ENCODE data around the gene MRPL2.

Gene MRPL2

GRCh38 chr6:43059168-43060033, at the start of gene MRPL2, which contains the start of gene KLC4:
TSS of gene MRPL2 (minus strand) at chr6:43059434. CDS start at chr6:43059381, 53 bp downstream.
TSS of gene KLC4 (plus strand) at chr6:43059631. CDS start at chr6:43061336, 1,705 bp downstream.
- DNase-seq (ENCODE audit: low read depth): peak; percentile 94

GRCh38 chr6:43107344-43108062, 48.3 kb upstream of the MRPL2 start:
- DNase-seq (ENCODE audit: low read depth): no peak

GRCh38 chr6:43105538-43106222, 46.4 kb upstream of the MRPL2 start:
- no peak for DNase-seq (ENCODE audit: low read depth)

GRCh38 chr6:43103253-43103876, 44.1 kb upstream of the MRPL2 start:
- no peak for DNase-seq (ENCODE audit: low read depth)

- DNase-seq (ENCODE audit: low read depth): no peak
Observed at GRCh38 chr6:43101497-43101896, 42.3 kb upstream of the MRPL2 start.

GRCh38 chr6:43097502-43097901, 38.3 kb upstream of the MRPL2 start:
- DNase-seq (ENCODE audit: low read depth): no peak

GRCh38 chr6:43097098-43097489, 37.9 kb upstream of the MRPL2 start:
- no peak for DNase-seq (ENCODE audit: low read depth)

- DNase-seq (ENCODE audit: low read depth): no peak
Observed at GRCh38 chr6:43096451-43097097, 37.3 kb upstream of the MRPL2 start.

- no peak for DNase-seq (ENCODE audit: low read depth)
Observed at GRCh38 chr6:43095939-43096338, 36.7 kb upstream of the MRPL2 start.

- DNase-seq (ENCODE audit: low read depth): no peak
Observed at GRCh38 chr6:43093436-43094289, 34.4 kb upstream of the MRPL2 start.

- DNase-seq (ENCODE audit: low read depth): no peak
Observed at GRCh38 chr6:43092635-43093034, 33.4 kb upstream of the MRPL2 start.

- DNase-seq (ENCODE audit: low read depth): no peak
Observed at GRCh38 chr6:43091436-43091991, 32.3 kb upstream of the MRPL2 start.

- no peak for DNase-seq (ENCODE audit: low read depth)
Observed at GRCh38 chr6:43091020-43091419, 31.8 kb upstream of the MRPL2 start.

GRCh38 chr6:43090559-43090956, 31.3 kb upstream of the MRPL2 start:
- no peak for DNase-seq (ENCODE audit: low read depth)

GRCh38 chr6:43089874-43090558, 30.8 kb upstream of the MRPL2 start:
- DNase-seq (ENCODE audit: low read depth): no peak

- no peak for DNase-seq (ENCODE audit: low read depth)
Observed at GRCh38 chr6:43089467-43089866, 30.2 kb upstream of the MRPL2 start.

GRCh38 chr6:43088654-43089056, 29.4 kb upstream of the MRPL2 start:
- no peak for DNase-seq (ENCODE audit: low read depth)

- DNase-seq (ENCODE audit: low read depth): no peak
Observed at GRCh38 chr6:43086022-43086658, 26.9 kb upstream of the MRPL2 start.

All from stimulated activated CD8-positive, alpha-beta memory T cell treated with anti-CD3 and anti-CD28 coated beads, Interleukin-4, amount 100 ng/mL, for 24 hours (primary cell).